ENCODE data around the gene MAP1B. TPM values are rescaled to one million over a fixed set of nuclear protein-coding genes. Genes with fewer than 3 reads are reported as not detected.
"Not testable (repeated sequence)": the region's sequence is repeated elsewhere in the genome, so short reads cannot be mapped to it uniquely, and the experiment has no call there.

The MAP1B gene
- total and polyA plus RNA-seq, 5 experiments from 2014 or later = 0.08 to 0.46 (median 0.36) TPM; not detected in 2

DNA sequence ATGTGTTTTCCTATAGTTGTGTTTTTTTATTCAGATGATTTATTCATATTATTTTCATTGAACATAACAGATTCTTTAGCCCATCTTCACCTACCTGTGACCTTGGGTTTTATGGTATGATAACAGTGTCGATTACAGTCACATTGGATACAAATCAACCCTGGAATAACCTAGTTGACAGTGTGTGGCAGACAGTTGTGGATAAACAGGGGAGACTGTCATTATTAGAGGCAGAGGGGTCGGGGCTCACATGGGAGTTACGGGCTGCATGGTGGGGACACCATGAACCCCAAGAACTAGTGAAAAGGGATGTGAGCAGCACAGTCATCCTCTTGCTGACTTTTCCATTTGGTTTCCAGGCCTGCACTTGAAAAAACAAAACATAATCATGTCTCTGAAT lies 29.9 kb upstream of the MAP1B start:
- POLR2A ChIA-PET = no interaction called here
- Mint-ChIP-seq H3K36me3 (no peaks in the 10 kb centered on the region), H3K27me3 (peaks cover 0 to 38% (median 11%) of the 10 kb centered on the region in 5 donors), H3K9me3 (no peaks in the 10 kb centered on the region), H3K4me3 (no peak overlapping the region), H3K4me1 (no peaks in the 10 kb centered on the region), H3K27ac (no peak overlapping the region)
- DNase-seq (no peak), ATAC-seq (no peak)

DNA sequence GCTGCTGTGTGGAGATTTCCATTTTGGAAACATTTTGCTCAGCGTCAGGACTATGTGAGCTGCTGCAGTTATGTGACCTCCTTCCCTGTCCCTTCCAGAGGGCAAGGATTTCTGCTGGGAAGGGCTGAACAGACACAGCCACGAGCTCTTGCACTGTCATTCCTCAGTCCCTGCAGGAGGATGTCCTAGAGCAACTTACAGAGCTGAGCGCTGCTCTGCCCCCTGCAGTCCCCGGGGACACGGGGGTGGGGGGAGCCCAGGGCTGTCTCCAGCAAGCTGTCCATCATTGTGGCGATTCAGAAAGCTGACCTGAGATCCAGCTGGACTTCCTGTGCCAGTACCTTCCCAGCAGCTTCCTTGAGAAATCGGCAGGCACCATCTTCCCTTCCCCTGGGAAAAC lies 28.0 kb upstream of the MAP1B start:
- H3K27me3 Mint-ChIP-seq = peaks cover 12 to 57% (median 19%) of the 10 kb centered on the region in 5 donors
- no peaks in the 10 kb centered on the region for H3K9me3 Mint-ChIP-seq
- H3K4me3 Mint-ChIP-seq = no peak overlapping the region
- no peaks in the 10 kb centered on the region for H3K4me1 Mint-ChIP-seq
- DNase-seq = no peak
- no peak for ATAC-seq
- peak overlapping the region in 1 of 10 donors; percentile 49 for H3K27ac Mint-ChIP-seq
- no peaks in the 10 kb centered on the region for H3K36me3 Mint-ChIP-seq
- POLR2A ChIA-PET = no interaction called here

GRCh38 chr5:72082048-72082447 lies 25.2 kb upstream of the MAP1B start:
- no peak overlapping the region for H3K4me3 Mint-ChIP-seq
- DNase-seq = no peak
- POLR2A ChIA-PET = no interaction called here
- no peaks in the 10 kb centered on the region for H3K4me1 Mint-ChIP-seq
- no peak overlapping the region for H3K27ac Mint-ChIP-seq
- no peak for ATAC-seq
- no peaks in the 10 kb centered on the region for H3K36me3 Mint-ChIP-seq
- no peaks in the 10 kb centered on the region for H3K9me3 Mint-ChIP-seq
- peaks cover 22 to 72% (median 36%) of the 10 kb centered on the region in 5 donors for H3K27me3 Mint-ChIP-seq

DNA sequence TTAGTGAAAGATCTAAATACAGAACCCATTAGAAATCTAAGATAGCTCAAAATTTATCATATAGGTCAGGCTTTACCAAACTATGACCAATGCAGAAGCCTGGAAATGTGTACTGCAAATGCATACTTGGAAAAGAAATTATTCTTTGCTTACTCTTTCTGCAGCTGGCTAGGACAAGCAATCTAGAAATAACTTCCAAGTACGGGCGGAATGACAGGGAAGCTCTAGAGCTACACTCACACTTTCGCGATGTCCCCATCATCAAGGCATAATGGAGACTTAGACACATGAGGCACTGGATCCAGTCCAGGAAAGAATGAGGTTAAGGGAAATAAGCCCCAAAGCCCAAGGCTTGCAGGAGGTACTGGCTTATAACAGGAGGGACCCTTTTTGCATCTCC lies 22.4 kb upstream of the MAP1B start:
- H3K27ac Mint-ChIP-seq = no peak overlapping the region
- H3K27me3 Mint-ChIP-seq = peaks cover 22 to 46% (median 36%) of the 10 kb centered on the region in 5 donors
- H3K4me3 Mint-ChIP-seq = no peak overlapping the region
- H3K4me1 Mint-ChIP-seq = no peaks in the 10 kb centered on the region
- no peaks in the 10 kb centered on the region for H3K9me3 Mint-ChIP-seq
- POLR2A ChIA-PET = no interaction called here
- H3K36me3 Mint-ChIP-seq = no peaks in the 10 kb centered on the region
- ATAC-seq (no peak), DNase-seq (no peak)

GRCh38 chr5:72085319-72085718 lies 22.0 kb upstream of the MAP1B start:
- Mint-ChIP-seq H3K4me1 (no peaks in the 10 kb centered on the region), H3K9me3 (no peaks in the 10 kb centered on the region), H3K27me3 (peaks cover 22 to 46% (median 34%) of the 10 kb centered on the region in 5 donors), H3K27ac (no peak overlapping the region), H3K4me3 (no peak overlapping the region), H3K36me3 (no peaks in the 10 kb centered on the region)
- ATAC-seq = no peak
- POLR2A ChIA-PET = no interaction called here
- DNase-seq = no peak

DNA sequence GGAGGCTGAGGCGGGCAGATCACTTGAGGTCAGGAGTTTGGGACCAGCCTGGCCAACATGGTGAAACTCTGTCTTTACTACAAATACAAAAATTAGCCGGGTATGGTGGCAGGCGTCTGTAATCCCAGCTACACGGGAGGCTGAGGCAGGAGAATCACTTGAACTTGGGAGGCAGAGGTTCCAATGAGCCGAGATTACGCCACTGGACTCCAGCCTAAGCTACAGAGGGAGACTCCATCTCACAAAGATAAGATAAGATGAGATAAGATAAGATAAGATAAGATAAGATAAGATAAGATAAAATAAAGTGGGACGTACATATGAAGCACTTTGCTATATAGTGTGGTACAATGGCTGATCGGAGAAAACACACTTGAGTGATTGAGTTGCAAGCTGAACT lies 17.6 kb upstream of the MAP1B start:
- H3K27me3 Mint-ChIP-seq = peaks cover 7 to 22% (median 13%) of the 10 kb centered on the region in 5 donors
- DNase-seq, ATAC-seq, POLR2A ChIA-PET, H3K27ac Mint-ChIP-seq, H3K36me3 Mint-ChIP-seq, H3K4me3 Mint-ChIP-seq, H3K9me3 Mint-ChIP-seq, H3K4me1 Mint-ChIP-seq: not testable (repeated sequence)

DNA sequence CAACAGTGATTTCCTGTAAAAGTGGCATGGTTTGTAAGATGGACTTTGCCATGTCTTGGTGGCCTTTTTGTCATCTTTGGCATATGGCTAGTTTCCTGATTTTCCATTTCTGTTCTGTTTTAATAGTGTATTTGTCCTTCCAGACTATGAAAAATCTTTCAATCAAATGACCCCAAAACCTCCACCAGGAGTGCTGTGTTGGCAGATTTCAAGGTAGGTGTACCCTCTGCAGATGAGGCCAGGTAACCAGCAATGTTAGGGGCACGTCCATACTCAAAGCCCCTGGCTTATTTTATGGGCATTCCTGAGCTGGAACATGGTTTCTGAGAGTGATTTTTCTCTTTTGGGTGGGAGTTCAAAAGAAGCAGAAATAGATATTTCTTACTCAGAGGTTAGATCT lies 15.2 kb upstream of the MAP1B start:
- no peak for DNase-seq

DNA sequence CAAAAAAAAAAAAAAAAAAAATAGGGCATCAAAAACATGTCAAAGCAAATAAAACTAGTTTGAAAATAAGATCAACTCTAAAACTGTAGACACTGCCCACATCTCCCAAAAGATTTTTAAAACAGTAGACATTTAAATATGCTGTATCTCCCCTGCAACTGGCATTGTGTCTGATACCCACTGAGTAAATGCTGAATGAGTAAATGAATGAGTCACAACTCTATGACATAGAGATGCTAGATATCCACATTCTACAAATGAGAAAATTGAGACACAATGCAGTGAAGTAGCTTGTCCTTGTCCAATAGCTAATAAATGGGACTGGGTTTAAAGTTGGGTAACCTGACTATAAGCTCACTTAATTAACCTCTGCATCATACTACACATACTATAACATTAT lies 14.1 kb upstream of the MAP1B start:
- POLR2A ChIA-PET = no interaction called here
- no peak overlapping the region for H3K27ac Mint-ChIP-seq
- H3K4me1 Mint-ChIP-seq = no peaks in the 10 kb centered on the region
- no peak for ATAC-seq
- DNase-seq = no peak
- H3K27me3 Mint-ChIP-seq = peaks cover 9 to 26% (median 15%) of the 10 kb centered on the region in 5 donors
- H3K4me3 Mint-ChIP-seq = no peak overlapping the region
- H3K36me3 Mint-ChIP-seq = no peaks in the 10 kb centered on the region
- H3K9me3 Mint-ChIP-seq = peaks cover 0 to 3% (median 0%) of the 10 kb centered on the region in 9 donors

More for the DNA sequence above, 15.2 kb upstream of the MAP1B start:
- peaks cover 9 to 21% (median 17%) of the 10 kb centered on the region in 5 donors for H3K27me3 Mint-ChIP-seq
- H3K4me3 Mint-ChIP-seq = no peak overlapping the region
- no peaks in the 10 kb centered on the region for H3K4me1 Mint-ChIP-seq
- no peak overlapping the region for H3K27ac Mint-ChIP-seq
- POLR2A ChIA-PET = no interaction called here
- peaks cover 0 to 2% (median 0%) of the 10 kb centered on the region in 9 donors for H3K9me3 Mint-ChIP-seq
- no peak for ATAC-seq
- H3K36me3 Mint-ChIP-seq = no peaks in the 10 kb centered on the region

DNA sequence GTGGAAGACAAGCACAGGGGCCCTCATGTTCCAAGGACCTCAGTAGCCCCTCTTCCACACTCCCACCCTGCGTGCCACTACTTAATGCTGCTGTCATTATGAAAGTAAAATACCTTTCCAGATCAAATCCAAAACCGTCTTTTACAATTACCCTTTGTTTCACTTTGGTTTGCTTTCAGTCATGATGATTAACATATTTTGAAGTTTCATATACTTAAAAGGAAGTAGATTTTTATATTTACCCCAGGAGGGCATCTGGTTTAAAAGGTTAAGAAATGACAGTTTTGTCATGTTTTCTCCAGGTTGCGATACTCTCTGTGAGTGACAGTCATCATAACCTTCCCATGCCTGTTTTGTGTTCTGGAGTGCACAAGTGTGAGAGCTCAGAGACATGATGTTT lies 13.5 kb upstream of the MAP1B start:
- H3K4me3 Mint-ChIP-seq = no peak overlapping the region
- peaks cover 0 to 3% (median 0%) of the 10 kb centered on the region in 9 donors for H3K9me3 Mint-ChIP-seq
- DNase-seq (no peak), ATAC-seq (no peak)
- peaks cover 9 to 26% (median 15%) of the 10 kb centered on the region in 5 donors for H3K27me3 Mint-ChIP-seq
- no peaks in the 10 kb centered on the region for H3K4me1 Mint-ChIP-seq
- H3K36me3 Mint-ChIP-seq = no peaks in the 10 kb centered on the region
- H3K27ac Mint-ChIP-seq = no peak overlapping the region
- POLR2A ChIA-PET = no interaction called here

- Mint-ChIP-seq H3K27ac (no peak overlapping the region), H3K9me3 (peaks cover 0 to 3% (median 0%) of the 10 kb centered on the region in 9 donors), H3K4me3 (no peak overlapping the region), H3K36me3 (no peaks in the 10 kb centered on the region), H3K4me1 (no peaks in the 10 kb centered on the region), H3K27me3 (peaks cover 19 to 43% (median 29%) of the 10 kb centered on the region in 5 donors)
- no peak for ATAC-seq
- no peak for DNase-seq
- POLR2A ChIA-PET = no interaction called here
Measured at GRCh38 chr5:72096602-72097188, 10.6 kb upstream of the MAP1B start.

- H3K4me3 Mint-ChIP-seq = no peak overlapping the region
- H3K27ac Mint-ChIP-seq = no peak overlapping the region
- peaks cover 28 to 51% (median 34%) of the 10 kb centered on the region in 5 donors for H3K27me3 Mint-ChIP-seq
- ATAC-seq = no peak
- H3K36me3 Mint-ChIP-seq = no peaks in the 10 kb centered on the region
- POLR2A ChIA-PET = no interaction called here
- peaks cover 0 to 6% (median 0%) of the 10 kb centered on the region in 9 donors for H3K9me3 Mint-ChIP-seq
- peaks cover 2 to 6% (median 4%) of the 10 kb centered on the region in 4 donors for H3K4me1 Mint-ChIP-seq
- DNase-seq = no peak
Measured at GRCh38 chr5:72101828-72102227, 5.4 kb upstream of the MAP1B start.

GRCh38 chr5:72106817-72107130 lies 501 bp upstream of the MAP1B start:
- H3K27me3 Mint-ChIP-seq = peaks cover 37 to 58% (median 44%) of the 10 kb centered on the region in 5 donors
- POLR2A ChIA-PET = no interaction called here
- no peak for ATAC-seq
- H3K36me3 Mint-ChIP-seq = no peaks in the 10 kb centered on the region
- peak overlapping the region in 1 of 10 donors; percentile 24 for H3K27ac Mint-ChIP-seq
- H3K4me1 Mint-ChIP-seq = peaks cover 4 to 18% (median 13%) of the 10 kb centered on the region in 4 donors
- H3K4me3 Mint-ChIP-seq = peak overlapping the region in 9 of 10 donors; percentile 33 to 66 (median 54)
- DNase-seq = no peak
- H3K9me3 Mint-ChIP-seq = peaks cover 0 to 3% (median 0%) of the 10 kb centered on the region in 9 donors

GRCh38 chr5:72107901-72108201 lies 576 bp downstream of the MAP1B start:
- Mint-ChIP-seq H3K9me3 (peaks cover 0 to 3% (median 0%) of the 10 kb centered on the region in 9 donors), H3K27ac (peak overlapping the region in 1 of 10 donors; percentile 75), H3K4me3 (peak overlapping the region in 5 of 10 donors; percentile 13 to 51 (median 49)), H3K4me1 (peaks cover 4 to 18% (median 13%) of the 10 kb centered on the region in 4 donors), H3K36me3 (no peaks in the 10 kb centered on the region), H3K27me3 (peaks cover 35 to 63% (median 42%) of the 10 kb centered on the region in 5 donors)
- no peak for ATAC-seq
- no peak for DNase-seq
- POLR2A ChIA-PET = no interaction called here

Measured in naive thymus-derived CD8-positive, alpha-beta T cell (primary cell).